Caco-2 (cell line): ENCODE data around the gene TP63. TPM values are rescaled to one million over a fixed set of nuclear protein-coding genes. Genes with fewer than 3 reads are reported as not detected.
"Not testable (repeated sequence)": the region's sequence is repeated elsewhere in the genome, so short reads cannot be mapped to it uniquely, and the experiment has no call there.

Source experiments
- BruUV-seq: library from RNA; stranded (reverse); fragments of 400-500 nt; replicated peaks from 2 replicates; lab custom pipeline; 2021; lab: Mats Ljungman, UMichigan
- CTCF ChIA-PET: fragments of 300-600 bp; sonication (Branson Sonifier 250); formaldehyde crosslinking; loops from one replicate; lab custom pipeline; 2022; ENCODE audit warnings: antibody characterized with exemption; lab: Charles Lee
- POLR2A ChIA-PET: fragments of 300-600 bp; sonication (Branson Sonifier 250); formaldehyde crosslinking; loops from one replicate; lab custom pipeline; 2022; ENCODE audit warnings: antibody characterized with exemption; lab: Charles Lee
- DNase-seq, 2 experiments: peaks; one replicate each; pipeline versions ENCODE4 v3.0.0 to v3.0.0-alpha.2; 2020 to 2022
- H3K27me3 ChIP-seq: replicated peaks from 2 replicates; pipeline ENCODE4 v1.6.0; 2011; ENCODE audit warnings: low read length; ENCODE audit not compliant: control insufficient read depth, insufficient read depth
- H3K36me3 ChIP-seq: 2 replicates; pipeline ENCODE4 v1.5.1; 2011; ENCODE audit warnings: low read length; ENCODE audit not compliant: control insufficient read depth, insufficient read depth
- H3K4me1 ChIP-seq: fragments of 250-450 bp; sonication (Bioruptor Pico); 2 replicates; pipeline ENCODE4 v1.5.1; 2020; ENCODE audit warnings: mild to moderate bottlenecking
- H3K4me3 ChIP-seq: 2 replicates; pipeline ENCODE4 v1.5.1; 2011; ENCODE audit warnings: low read depth, mild to moderate bottlenecking, control low read depth, low read length
- H3K9me3 ChIP-seq: fragments of 250-450 bp; sonication (Bioruptor Pico); 2 replicates; pipeline ENCODE4 v1.5.1; 2020; ENCODE audit warnings: mild to moderate bottlenecking, moderate library complexity
- H3K27ac Mint-ChIP-seq: one replicate; pipeline ENCODE4 v1.8.0; 2022; ENCODE audit warnings: mixed read lengths; ENCODE audit not compliant: unreplicated experiment
- H3K27me3 Mint-ChIP-seq: one replicate; pipeline ENCODE4 v1.8.0; 2022; ENCODE audit warnings: mixed read lengths; ENCODE audit not compliant: insufficient read depth, unreplicated experiment
- H3K36me3 Mint-ChIP-seq: one replicate; pipeline ENCODE4 v1.8.0; 2022; ENCODE audit warnings: mild to moderate bottlenecking, mixed read lengths; ENCODE audit not compliant: insufficient read depth, unreplicated experiment
- H3K4me1 Mint-ChIP-seq: one replicate; pipeline ENCODE4 v1.8.0; 2022; ENCODE audit warnings: low read depth, mixed read lengths; ENCODE audit not compliant: unreplicated experiment
- H3K4me3 Mint-ChIP-seq: one replicate; pipeline ENCODE4 v1.8.0; 2022; ENCODE audit warnings: mild to moderate bottlenecking, moderate library complexity, mixed read lengths; ENCODE audit not compliant: unreplicated experiment
- H3K9me3 Mint-ChIP-seq: one replicate; pipeline ENCODE4 v1.8.0; 2022; ENCODE audit warnings: mixed read lengths; ENCODE audit not compliant: unreplicated experiment
- intact Hi-C: fragments of 100-400 bp; cut with micrococcal nuclease; formaldehyde crosslinking; loops from one replicate; pipeline ENCODE4 v1.10.0; 2022; ENCODE audit not compliant: unreplicated experiment
- total RNA-seq: library from RNA; stranded (reverse); gene quantifications from 2 replicates; pipeline ENCODE4 v1.2.3, GENCODE V29; 2022
- TF ChIP-seq, protein P1 (sequence below), 2 experiments: fragments of 200-600 bp in 1 of 2; IDR thresholded peaks; 1 replicate in 1 of 2; 2 replicates in 1 of 2; pipeline versions ENCODE4 v1.5.1 to v1.8.0; 2011 to 2022; ENCODE audit warnings: antibody characterized with exemption in 1 of 2, control low read depth in 1 of 2, inconsistent platforms in 1 of 2, low read depth in 1 of 2, low read length in 1 of 2, mild to moderate bottlenecking in 1 of 2, moderate library complexity in 1 of 2; ENCODE audit not compliant: insufficient read depth in 1 of 2, severe bottlenecking in 1 of 2, unreplicated experiment in 1 of 2

The TP63 gene
- total RNA-seq, 1 experiment from 2014 or later = 1.2 TPM

DNA sequence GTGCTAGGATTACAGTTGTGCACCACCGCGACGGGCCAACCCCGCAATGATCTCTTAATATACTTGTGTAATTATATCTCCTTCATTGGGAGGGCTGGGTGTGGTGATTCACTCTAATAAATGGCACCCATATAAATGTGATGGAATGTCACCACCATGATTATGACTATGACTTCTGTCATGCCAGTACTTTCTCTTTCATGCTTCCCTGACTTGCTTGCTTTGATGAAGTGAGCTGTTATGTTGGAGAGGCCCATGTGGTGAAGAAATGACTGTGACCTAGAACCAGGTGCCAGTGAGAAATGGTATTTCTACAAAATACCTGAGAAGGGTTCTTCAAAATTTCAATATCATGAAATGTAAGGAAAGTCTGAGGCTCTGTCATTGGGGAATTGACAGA lies 24.4 kb upstream of the TP63 start:
- H3K36me3 Mint-ChIP-seq = no peaks in the 10 kb centered on the region
- H3K9me3 Mint-ChIP-seq = peaks cover 19% of the 10 kb centered on the region
- BruUV-seq = no TSS peak
- H3K36me3 ChIP-seq = no peaks in the 10 kb centered on the region
- intact Hi-C loops = no loop called here
- H3K27ac Mint-ChIP-seq = no peak overlapping the region
- CTCF ChIA-PET = no interaction called here
- H3K27me3 ChIP-seq = no peaks in the 10 kb centered on the region
- H3K27me3 Mint-ChIP-seq = no peaks in the 10 kb centered on the region
- H3K4me1 ChIP-seq = no peaks in the 10 kb centered on the region
- H3K4me3 ChIP-seq = no peak overlapping the region
- H3K9me3 ChIP-seq = no peaks in the 10 kb centered on the region
- no peaks in the 10 kb centered on the region for H3K4me1 Mint-ChIP-seq
- TF ChIP-seq, protein P1, sequence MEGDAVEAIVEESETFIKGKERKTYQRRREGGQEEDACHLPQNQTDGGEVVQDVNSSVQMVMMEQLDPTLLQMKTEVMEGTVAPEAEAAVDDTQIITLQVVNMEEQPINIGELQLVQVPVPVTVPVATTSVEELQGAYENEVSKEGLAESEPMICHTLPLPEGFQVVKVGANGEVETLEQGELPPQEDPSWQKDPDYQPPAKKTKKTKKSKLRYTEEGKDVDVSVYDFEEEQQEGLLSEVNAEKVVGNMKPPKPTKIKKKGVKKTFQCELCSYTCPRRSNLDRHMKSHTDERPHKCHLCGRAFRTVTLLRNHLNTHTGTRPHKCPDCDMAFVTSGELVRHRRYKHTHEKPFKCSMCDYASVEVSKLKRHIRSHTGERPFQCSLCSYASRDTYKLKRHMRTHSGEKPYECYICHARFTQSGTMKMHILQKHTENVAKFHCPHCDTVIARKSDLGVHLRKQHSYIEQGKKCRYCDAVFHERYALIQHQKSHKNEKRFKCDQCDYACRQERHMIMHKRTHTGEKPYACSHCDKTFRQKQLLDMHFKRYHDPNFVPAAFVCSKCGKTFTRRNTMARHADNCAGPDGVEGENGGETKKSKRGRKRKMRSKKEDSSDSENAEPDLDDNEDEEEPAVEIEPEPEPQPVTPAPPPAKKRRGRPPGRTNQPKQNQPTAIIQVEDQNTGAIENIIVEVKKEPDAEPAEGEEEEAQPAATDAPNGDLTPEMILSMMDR (IDR thresholded peaks at IDR 0.05; ENCODE audit: insufficient read depth in 1 of 2, low read depth in 1 of 2, low read length in 1 of 2, severe bottlenecking in 1 of 2, unreplicated experiment in 1 of 2) = no peak
- POLR2A ChIA-PET = no interaction called here
- H3K4me3 Mint-ChIP-seq = no peak overlapping the region
- DNase-seq = no peak

DNA sequence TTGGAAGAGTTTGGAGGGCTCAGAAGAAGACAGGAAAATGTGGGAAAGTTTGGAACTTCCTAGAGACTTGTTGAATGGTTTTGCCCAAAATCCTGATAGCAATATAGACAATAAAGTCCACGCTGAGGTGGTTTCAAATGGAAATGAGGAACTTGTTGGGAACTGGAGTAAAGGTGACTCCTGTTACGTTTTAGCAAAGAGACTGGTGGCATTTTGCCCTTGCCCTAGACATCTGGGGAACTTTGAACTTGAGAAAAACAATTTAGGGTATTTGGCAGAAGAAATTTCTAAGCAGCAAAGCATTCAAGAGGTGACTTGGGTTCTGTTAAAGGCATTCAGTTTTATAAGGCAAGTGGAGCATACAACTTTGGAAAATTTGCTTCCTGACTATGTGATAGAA lies 18.5 kb upstream of the TP63 start:
- H3K4me1 ChIP-seq, H3K4me3 ChIP-seq, H3K36me3 ChIP-seq, DNase-seq, H3K27me3 ChIP-seq, H3K4me1 Mint-ChIP-seq, H3K4me3 Mint-ChIP-seq, H3K27ac Mint-ChIP-seq, POLR2A ChIA-PET, BruUV-seq, H3K9me3 ChIP-seq, intact Hi-C loops, H3K27me3 Mint-ChIP-seq, H3K36me3 Mint-ChIP-seq: not testable (repeated sequence)
- peaks cover 26% of the 10 kb centered on the region for H3K9me3 Mint-ChIP-seq
- CTCF ChIA-PET = interaction anchor here (0.6 kb wide), 1 partner anchor 323 kb away, joined by 4 read pairs; no protein-coding TSS in a partner anchor

DNA sequence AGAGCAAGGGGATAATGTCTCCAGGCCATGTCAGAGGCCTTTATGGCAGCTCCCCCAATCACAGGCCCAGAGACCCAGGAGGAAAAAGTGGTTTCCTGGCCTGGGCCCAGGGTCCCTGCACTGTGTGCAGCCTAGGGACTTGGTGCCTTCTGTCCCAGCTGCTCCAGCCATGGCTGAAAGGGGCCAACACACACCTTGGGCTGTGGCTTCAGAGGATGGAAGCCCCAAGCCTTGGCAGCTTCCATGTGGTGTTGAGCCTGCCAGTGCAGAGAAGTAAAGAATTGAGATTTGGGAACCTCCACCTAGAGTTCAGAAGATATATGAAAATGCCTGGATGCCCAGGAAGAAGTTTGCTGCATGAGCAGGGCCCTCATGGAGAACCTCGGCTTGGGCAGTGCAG lies 18.1 kb upstream of the TP63 start:
- Histone ChIP-seq H3K4me1 (no peaks in the 10 kb centered on the region), H3K4me3 (no peak overlapping the region), H3K9me3 (no peaks in the 10 kb centered on the region), H3K36me3 (no peaks in the 10 kb centered on the region), H3K27me3 (no peaks in the 10 kb centered on the region)
- TF ChIP-seq, protein P1 (IDR thresholded peaks at IDR 0.05; ENCODE audit: insufficient read depth in 1 of 2, low read depth in 1 of 2, low read length in 1 of 2, severe bottlenecking in 1 of 2, unreplicated experiment in 1 of 2) = no peak
- Mint-ChIP-seq H3K9me3 (peaks cover 26% of the 10 kb centered on the region), H3K4me1 (no peaks in the 10 kb centered on the region), H3K4me3 (no peak overlapping the region), H3K27me3 (no peaks in the 10 kb centered on the region), H3K27ac (no peak overlapping the region), H3K36me3 (no peaks in the 10 kb centered on the region)
- ChIA-PET CTCF (interaction anchor here (0.6 kb wide), 1 partner anchor 324 kb away, joined by 4 read pairs; no protein-coding TSS in a partner anchor), POLR2A (no interaction called here)
- BruUV-seq = no TSS peak
- intact Hi-C loops = no loop called here
- DNase-seq = no peak
